ENCODE data around the gene CNN1. TPM values are rescaled to one million over a fixed set of nuclear protein-coding genes. Genes with fewer than 3 reads are reported as not detected.
"Not testable (repeated sequence)": the region's sequence is repeated elsewhere in the genome, so short reads cannot be mapped to it uniquely, and the experiment has no call there.

CNN1 gene
- total and polyA plus RNA-seq, 2 experiments from 2014 or later: 13.3 to 20.9 TPM

GRCh38 chr19:11573763-11574162 is 35.1 kb downstream of the CNN1 start:
- not testable (repeated sequence) for H3K9me3 Mint-ChIP-seq; H3K79me2 ChIP-seq (replicated peaks; ENCODE audit: insufficient read depth); H2AFZ ChIP-seq; H3F3A ChIP-seq (replicated peaks; ENCODE audit: low read depth); H3K27ac ChIP-seq (ENCODE audit: low read depth); H3K4me3 Mint-ChIP-seq; H3K36me3 Mint-ChIP-seq (ENCODE audit: low read depth); H3K36me3 ChIP-seq (ENCODE audit: insufficient read depth); H3K4me1 Mint-ChIP-seq; H3K9me2 ChIP-seq (ENCODE audit: insufficient read depth); H3K27me3 ChIP-seq (ENCODE audit: insufficient read depth); H3K4me2 ChIP-seq; H3K27ac Mint-ChIP-seq; H3K4me3 ChIP-seq; H3K4me1 ChIP-seq (ENCODE audit: insufficient read depth); H4K20me1 ChIP-seq (replicated peaks; ENCODE audit: insufficient read depth); DNase-seq (ENCODE audit: low spot score); ATAC-seq
- peaks cover 11% of the 10 kb centered on the region for H3K27me3 Mint-ChIP-seq (ENCODE audit: insufficient read depth, low read depth, poor library complexity)

- H3K79me2 ChIP-seq (replicated peaks; ENCODE audit: insufficient read depth): no peaks in the 10 kb centered on the region
- Mint-ChIP-seq H3K4me3 (no peak overlapping the region), H3K27ac (no peak overlapping the region), H3K9me3 (no peaks in the 10 kb centered on the region), H3K27me3 (ENCODE audit: insufficient read depth, low read depth, poor library complexity) (peaks cover 16% of the 10 kb centered on the region), H3K36me3 (ENCODE audit: low read depth) (no peaks in the 10 kb centered on the region), H3K4me1 (peaks cover 9% of the 10 kb centered on the region; the same call in 1 of the 3 replicates)
- H3K4me1 ChIP-seq (ENCODE audit: insufficient read depth): no peaks in the 10 kb centered on the region
- no peak overlapping the region for H3K4me3 ChIP-seq
- no peak overlapping the region for H3K4me2 ChIP-seq
- DNase-seq (ENCODE audit: low spot score) (no peak), ATAC-seq (no peak)
- no peak overlapping the region for H2AFZ ChIP-seq
- H3K9me2 ChIP-seq (ENCODE audit: insufficient read depth): no peaks in the 10 kb centered on the region
- peaks cover 6% of the 10 kb centered on the region; the same call in 1 of the 2 replicates for H3K27me3 ChIP-seq (ENCODE audit: insufficient read depth)
- no peaks in the 10 kb centered on the region for H4K20me1 ChIP-seq (replicated peaks; ENCODE audit: insufficient read depth)
- H3K27ac ChIP-seq (ENCODE audit: low read depth): no peak overlapping the region
- 0 out of 2 replicates have a peak, but pooled peaks cover 3% of the 10 kb centered on the region for H3F3A ChIP-seq (replicated peaks; ENCODE audit: low read depth)
- no peaks in the 10 kb centered on the region for H3K36me3 ChIP-seq (ENCODE audit: insufficient read depth)
- TF ChIP-seq NANOG (IDR thresholded peaks at IDR 0.05; ENCODE audit: borderline replicate concordance) (no peak), ETS1 (IDR thresholded peaks at IDR 0.05) (no peak), REST (IDR thresholded peaks at IDR 0.05; ENCODE audit: unreplicated experiment) (no peak), ZNF114 (CRISPR knock-in tag; IDR thresholded peaks at IDR 0.05) (no peak), POLR2AphosphoS5 (IDR thresholded peaks at IDR 0.05; ENCODE audit: low read depth) (no peak), EZH2phosphoT487 (IDR thresholded peaks at IDR 0.05; ENCODE audit: unreplicated experiment) (no peak), CREB1 (CRISPR knock-in tag; IDR thresholded peaks at IDR 0.05; ENCODE audit: low read depth) (no peak), CTCF (conservative IDR thresholded peaks at IDR 0.05; ENCODE audit: low read depth in 2 of 2) (no peak), ZNF462 (CRISPR knock-in tag; IDR thresholded peaks at IDR 0.05) (no peak), JUNB (IDR thresholded peaks at IDR 0.05; ENCODE audit: unreplicated experiment) (no peak)
Measured at GRCh38 chr19:11574689-11575088, 36.0 kb downstream of the CNN1 start.

Measured in GM23338 (cell line).